GM12878 (cell line): ENCODE results near the gene CTXND1. TPM values are rescaled to one million over a fixed set of nuclear protein-coding genes. Genes with fewer than 3 reads are reported as not detected.

Source experiments
- ATAC-seq: fragments of 200-7000 bp; cut with Tn5 transposase; 3 replicates; pipeline ENCODE4 v1.9.1; 2020; ENCODE audit warnings: mild to moderate bottlenecking, moderate library complexity
- BruUV-seq: library from RNA; stranded (reverse); fragments of 400-500 nt; replicated peaks from 2 replicates; lab custom pipeline; 2021; lab: Mats Ljungman, UMichigan
- CTCF ChIA-PET: fragments of 300-600 bp; sonication (Branson Sonifier 250); formaldehyde crosslinking; extraction: SDS; loops from one replicate; lab custom pipeline; 2021; ENCODE audit warnings: inconsistent platforms; lab: Yijun Ruan, JAX
- POLR2A ChIA-PET: fragments of 350-600 bp; formaldehyde crosslinking; extraction: SDS; loops from one replicate; lab custom pipeline; 2021; ENCODE audit warnings: inconsistent platforms; lab: Charles Lee
- RAD21 ChIA-PET: fragments of 300-600 bp; sonication (Branson Sonifier 250); formaldehyde crosslinking; loops from one replicate; lab custom pipeline; 2023; ENCODE audit warnings: antibody characterized with exemption; ENCODE audit not compliant: unreplicated experiment; lab: Charles Lee
- SMC1A ChIA-PET: fragments of 300-600 bp; sonication (Branson Sonifier 250); formaldehyde crosslinking; loops from one replicate; lab custom pipeline; 2023; ENCODE audit not compliant: unreplicated experiment, uncharacterized antibody; lab: Charles Lee
- DNase-seq: peaks from one replicate; pipeline ENCODE4 v3.0.0-alpha.2; 2011; ENCODE audit warnings: low read depth, low spot score
- FAIRE-seq: peaks from 3 replicates; lab custom pipeline; 2011; peaks lifted over from hg19 to GRCh38; lab: Jason Lieb, UNC
- H2AFZ ChIP-seq: 2 replicates; pipeline ENCODE4 v1.6.0; 2011; ENCODE audit warnings: low read depth, low read length, control low read depth; ENCODE audit not compliant: control insufficient read depth
- H3K27ac ChIP-seq: 2 replicates; pipeline ENCODE4 v1.5.1; 2011; ENCODE audit warnings: control low read depth; ENCODE audit not compliant: control insufficient read depth, insufficient read depth
- H3K27me3 ChIP-seq, 2 experiments: replicated peaks in 1 of 2; 2 replicates each; pipeline versions ENCODE4 v1.6.0 to v1.6.1; 2011; ENCODE audit warnings: low read length in 1 of 2; ENCODE audit not compliant: control insufficient read depth in 2 of 2, insufficient read depth in 2 of 2
- H3K36me3 ChIP-seq, 2 experiments: 2 replicates each; pipeline ENCODE4 v1.5.1; 2011; ENCODE audit warnings: low read length in 1 of 2; ENCODE audit not compliant: control insufficient read depth in 2 of 2, insufficient read depth in 2 of 2
- H3K4me1 ChIP-seq: 2 replicates; pipeline ENCODE4 v1.6.1; 2011; ENCODE audit warnings: mild to moderate bottlenecking, low read length, moderate library complexity, mixed read lengths; ENCODE audit not compliant: control insufficient read depth, insufficient read depth
- H3K4me2 ChIP-seq: 2 replicates; pipeline ENCODE4 v1.6.0; 2011; ENCODE audit warnings: control low read depth; ENCODE audit not compliant: control insufficient read depth, insufficient read depth
- H3K4me3 ChIP-seq: fragments of 200-600 bp; sonication (generic); 2 replicates; pipeline ENCODE4 v1.5.1; 2016
- H3K79me2 ChIP-seq: 2 replicates; pipeline ENCODE4 v1.6.0; 2011; ENCODE audit warnings: low read length; ENCODE audit not compliant: control insufficient read depth, insufficient read depth
- H3K9ac ChIP-seq: 2 replicates; pipeline ENCODE4 v1.8.0; 2011; ENCODE audit warnings: low read length, control low read depth, mixed read lengths; ENCODE audit not compliant: control insufficient read depth, insufficient read depth
- H3K9me3 ChIP-seq: replicated peaks from 3 replicates; pipeline ENCODE4 v1.5.1; 2011; ENCODE audit warnings: mild to moderate bottlenecking, low read length; ENCODE audit not compliant: control insufficient read depth, insufficient read depth
- H4K20me1 ChIP-seq: 2 replicates; pipeline ENCODE4 v1.6.0; 2011; ENCODE audit not compliant: control insufficient read depth, insufficient read depth
- ASH2L ChIP-seq: fragments of 300-600, 200-600 bp; sonication (generic); IDR thresholded peaks from 2 replicates; pipeline ENCODE4 v1.6.1; 2017; ENCODE audit warnings: low read depth, mild to moderate bottlenecking, borderline replicate concordance
- CBX5 ChIP-seq: sonication (generic); IDR thresholded peaks from 2 replicates; pipeline ENCODE4 v1.6.1; 2016; ENCODE audit warnings: low read depth, moderate library complexity, mild to moderate bottlenecking, inconsistent platforms
- FOS ChIP-seq: IDR thresholded peaks from 3 replicates; pipeline ENCODE4 v1.6.1; 2011; ENCODE audit warnings: borderline replicate concordance; ENCODE audit not compliant: insufficient read length; ENCODE audit errors: extremely low read depth
- MXI1 ChIP-seq: fragments of 150-350 bp; IDR thresholded peaks from 2 replicates; pipeline ENCODE4 v1.6.1; 2011; ENCODE audit warnings: low read depth, mild to moderate bottlenecking, inconsistent platforms, low read length, improper control_type of control experiment
- SP1 ChIP-seq: IDR thresholded peaks from one replicate; pipeline ENCODE4 v1.6.1; 2011; ENCODE audit warnings: low read depth, low read length
- YBX1 ChIP-seq: fragments of 450-650 bp; IDR thresholded peaks from 2 replicates; pipeline ENCODE4 v1.6.1; 2016; ENCODE audit warnings: antibody characterized with exemption
- YY1 ChIP-seq: IDR thresholded peaks from 2 replicates; pipeline ENCODE4 v1.6.1; 2011; ENCODE audit warnings: low read depth, mild to moderate bottlenecking, low read length
- WGBS: methylation state at CpG from one replicate; pipeline ENCODE4 v1.1.6; 2016; ENCODE audit warnings: low lambda C conversion rate; ENCODE audit not compliant: insufficient replicate concordance, insufficient coverage; ENCODE audit errors: missing lambda C conversion rate; 5-methylcytosine and 5-hydroxymethylcytosine counted together
- in situ Hi-C: fragments of 300-500 bp; cut with MboI; formaldehyde crosslinking; loops from 9 replicates; pipeline ENCODE4 v1.14.3; 2018; ENCODE audit warnings: mixed read lengths
- intact Hi-C: fragments of 100-400 bp; cut with micrococcal nuclease; formaldehyde crosslinking; loops from one replicate; pipeline ENCODE4 v1.14.2; 2022; ENCODE audit not compliant: unreplicated experiment
- polyA plus RNA-seq, 11 experiments: library from polyadenylated mRNA; depleted of rRNA in 4 of 11; unstranded in 6 of 11; stranded (reverse) in 5 of 11; fragments of >200 nt; fragmentation: Nextera tagmentation in 4 of 11; fragmentation: Illumina TruSeq in 1 of 11; extraction: Ambion mirVana in 4 of 11; extraction: Trizol in 1 of 11; gene quantifications; 1 replicate in 1 of 11; 2 replicates in 10 of 11; pipeline versions ENCODE4 v1.2.1 to v1.2.3, GENCODE V29; 2011 to 2016; ENCODE audit warnings: inconsistent platforms in 2 of 11, missing spikeins in 2 of 11, low read depth in 1 of 11
- total RNA-seq, 4 experiments: library from RNA; depleted of rRNA in 3 of 4; stranded (reverse); fragments of >200 nt in 3 of 4; fragmentation: Illumina TruSeq in 1 of 4; extraction: Trizol in 1 of 4; gene quantifications; 2 replicates each; pipeline versions ENCODE4 v1.2.1 to v1.2.3, GENCODE V29; 2013 to 2021
- TF ChIP-seq, protein P1 (sequence below): IDR thresholded peaks from 2 replicates; pipeline ENCODE4 v1.6.1; 2012; ENCODE audit warnings: low read depth, low read length, improper control_type of control experiment
- TF ChIP-seq, protein P2 (sequence below): fragments of 450-650 bp; IDR thresholded peaks from 2 replicates; pipeline ENCODE4 v1.6.1; 2016; ENCODE audit warnings: mild to moderate bottlenecking

The CTXND1 gene
- total and polyA plus RNA-seq, 10 of the 15 experiments (the other 5 are each of a cell fraction or from before 2014, with no cell fraction given) = under 0.01 to 0.03 (median 0.02) TPM; not detected in 7

DNA sequence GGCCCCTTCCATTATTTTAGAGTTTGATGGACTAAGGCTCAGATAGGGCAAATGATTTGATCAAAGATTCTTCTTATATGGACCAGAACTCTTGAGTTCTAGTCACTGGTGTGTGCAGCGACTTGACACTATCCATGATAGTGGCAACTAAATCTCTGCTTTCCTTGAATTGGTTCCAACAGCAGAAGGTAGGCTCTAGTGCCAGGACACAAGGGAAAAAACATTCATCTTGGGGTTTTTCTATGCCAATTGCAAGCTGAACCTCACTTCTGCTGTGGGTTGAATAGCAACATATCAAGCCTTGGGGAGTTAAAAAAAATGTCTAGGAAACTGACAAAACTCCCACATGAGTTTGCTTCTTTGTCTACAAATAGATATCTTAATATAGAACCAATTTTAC lies 35.1 kb downstream of the CTXND1 start:
- Histone ChIP-seq H3K9me3 (no peaks in the 10 kb centered on the region), H3K9ac (no peak overlapping the region), H3K79me2 (no peaks in the 10 kb centered on the region), H3K27ac (no peak overlapping the region), H4K20me1 (no peaks in the 10 kb centered on the region), H3K27me3 (no peaks in the 10 kb centered on the region; a peak in 1 of 4 replicates), H2AFZ (no peak overlapping the region), H3K4me1 (no peaks in the 10 kb centered on the region), H3K4me3 (no peak overlapping the region), H3K36me3 (no peaks in the 10 kb centered on the region), H3K4me2 (no peak overlapping the region)
- WGBS = 0% methylated on average over 1 of the region's 1 CpG
- DNase-seq (no peak), ATAC-seq (no peak), FAIRE-seq (no peak)
- ChIA-PET POLR2A (no interaction called here), CTCF (interaction anchor here (1.7 kb wide), 1 partner anchor 21 kb away, joined by 4 read pairs; no protein-coding TSS in a partner anchor), SMC1A (no interaction called here), RAD21 (no interaction called here)
- in situ Hi-C loops = no loop called here
- BruUV-seq = no TSS peak
- TF ChIP-seq FOS (no peak), MXI1 (no peak), ASH2L (no peak), YY1 (no peak), CBX5 (no peak), SP1 (no peak), YBX1 (no peak)
- TF ChIP-seq, protein P1, sequence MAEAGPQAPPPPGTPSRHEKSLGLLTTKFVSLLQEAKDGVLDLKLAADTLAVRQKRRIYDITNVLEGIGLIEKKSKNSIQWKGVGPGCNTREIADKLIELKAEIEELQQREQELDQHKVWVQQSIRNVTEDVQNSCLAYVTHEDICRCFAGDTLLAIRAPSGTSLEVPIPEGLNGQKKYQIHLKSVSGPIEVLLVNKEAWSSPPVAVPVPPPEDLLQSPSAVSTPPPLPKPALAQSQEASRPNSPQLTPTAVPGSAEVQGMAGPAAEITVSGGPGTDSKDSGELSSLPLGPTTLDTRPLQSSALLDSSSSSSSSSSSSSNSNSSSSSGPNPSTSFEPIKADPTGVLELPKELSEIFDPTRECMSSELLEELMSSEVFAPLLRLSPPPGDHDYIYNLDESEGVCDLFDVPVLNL = no peak
- TF ChIP-seq, protein P2, sequence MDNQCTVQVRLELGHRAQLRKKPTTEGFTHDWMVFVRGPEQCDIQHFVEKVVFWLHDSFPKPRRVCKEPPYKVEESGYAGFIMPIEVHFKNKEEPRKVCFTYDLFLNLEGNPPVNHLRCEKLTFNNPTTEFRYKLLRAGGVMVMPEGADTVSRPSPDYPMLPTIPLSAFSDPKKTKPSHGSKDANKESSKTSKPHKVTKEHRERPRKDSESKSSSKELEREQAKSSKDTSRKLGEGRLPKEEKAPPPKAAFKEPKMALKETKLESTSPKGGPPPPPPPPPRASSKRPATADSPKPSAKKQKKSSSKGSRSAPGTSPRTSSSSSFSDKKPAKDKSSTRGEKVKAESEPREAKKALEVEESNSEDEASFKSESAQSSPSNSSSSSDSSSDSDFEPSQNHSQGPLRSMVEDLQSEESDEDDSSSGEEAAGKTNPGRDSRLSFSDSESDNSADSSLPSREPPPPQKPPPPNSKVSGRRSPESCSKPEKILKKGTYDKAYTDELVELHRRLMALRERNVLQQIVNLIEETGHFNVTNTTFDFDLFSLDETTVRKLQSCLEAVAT = no peak
- intact Hi-C loops = no loop called here
